Mucosa of descending colon (tissue), 3 donors: ENCODE results near the gene IQCE. TPM values are rescaled to one million over a fixed set of nuclear protein-coding genes. Genes with fewer than 3 reads are reported as not detected.

Experiments used
- ATAC-seq: fragments of 200-7000 bp; cut with Tn5 transposase; one replicate; pipeline ENCODE4 v1.9.1; 2020; ENCODE audit warnings: mild to moderate bottlenecking, moderate library complexity
- DNase-seq, 3 donors: peaks; one replicate each; pipeline ENCODE4 v3.0.0-alpha.2; 2020
- H3K36me3 ChIP-seq: fragments of 200-600 bp; one replicate; pipeline ENCODE4 v1.8.0; 2021; ENCODE audit warnings: low read depth, mild to moderate bottlenecking
- H3K4me1 ChIP-seq: fragments of 200-600 bp; one replicate; pipeline ENCODE4 v1.8.0; 2021; ENCODE audit warnings: low read depth, mild to moderate bottlenecking
- H3K4me3 ChIP-seq: fragments of 200-600 bp; one replicate; pipeline ENCODE4 v1.8.0; 2021; ENCODE audit warnings: mild to moderate bottlenecking
- H3K9me3 ChIP-seq: fragments of 200-600 bp; one replicate; pipeline ENCODE4 v1.8.0; 2021; ENCODE audit warnings: mild to moderate bottlenecking
- intact Hi-C, 2 donors: fragments of 100-400 bp; cut with DNase I in 1 of 2; cut with micrococcal nuclease in 1 of 2; formaldehyde crosslinking; loops; one replicate each; pipeline versions ENCODE4 v1.11.0 to v1.11.1; 2022; cut with DNase I, micrococcal nuclease
- total RNA-seq, 3 donors: library from RNA; stranded (reverse); fragmentation: NEBNext Ultra II Directional in 2 of 3; extraction: Animal tissue kit (Norgen Biotek cat#: 25700) in 2 of 3; gene quantifications; one replicate each; pipeline versions ENCODE4 v1.2.1 to v1.2.4, GENCODE V29; 2021 to 2023
- TF ChIP-seq, protein P1 (sequence below): fragments of 200-600 bp; IDR thresholded peaks from one replicate; pipeline ENCODE4 v1.8.0; 2022; ENCODE audit warnings: antibody characterized with exemption, mild to moderate bottlenecking
- donor health status: DM: no; HTN: no; CAD: no; lungs with moderate emphysema.
- donor health status: DM: no; HTN: no; CAD: no.
- donor health status: DM: no; HTN: yes; CAD: no.

The IQCE gene
- total RNA-seq, 3 donors from 2014 or later = 27.9 to 41.2 (median 35.9) TPM

DNA sequence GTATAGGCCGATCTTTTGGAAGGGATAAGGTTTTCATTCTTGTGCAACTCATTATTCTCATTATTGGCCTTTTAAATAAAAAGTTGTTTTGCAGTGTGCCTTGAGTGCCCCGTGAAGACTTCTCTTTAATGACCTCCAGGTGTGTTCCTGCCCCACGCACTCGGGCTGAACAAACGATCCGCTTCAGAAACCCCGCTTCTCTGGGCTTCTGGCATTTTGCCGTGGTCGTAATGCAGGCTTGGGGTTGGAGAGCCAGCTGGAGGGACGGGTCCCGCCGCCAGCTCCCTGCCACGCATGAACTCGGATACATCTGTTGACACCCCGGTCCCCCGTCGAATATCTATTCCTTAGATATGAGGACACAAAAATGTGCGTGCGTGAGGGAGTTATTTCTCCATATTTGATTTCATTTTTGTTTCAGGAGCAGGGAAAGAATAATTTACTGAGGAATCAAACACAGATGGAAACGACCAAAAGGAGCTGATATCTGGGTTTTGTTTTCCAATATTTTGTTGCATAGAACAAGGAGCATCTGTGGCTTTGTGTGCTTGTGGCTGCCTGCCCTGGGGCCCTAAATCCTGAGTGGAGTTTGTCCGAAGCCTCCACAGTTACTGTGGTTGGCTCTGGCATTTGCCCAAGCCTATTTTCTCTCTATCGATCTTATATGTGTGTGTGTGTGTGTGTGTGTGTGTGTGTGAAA lies 56.0 kb downstream of the IQCE start:
- ATAC-seq = no peak
- TF ChIP-seq, protein P1, sequence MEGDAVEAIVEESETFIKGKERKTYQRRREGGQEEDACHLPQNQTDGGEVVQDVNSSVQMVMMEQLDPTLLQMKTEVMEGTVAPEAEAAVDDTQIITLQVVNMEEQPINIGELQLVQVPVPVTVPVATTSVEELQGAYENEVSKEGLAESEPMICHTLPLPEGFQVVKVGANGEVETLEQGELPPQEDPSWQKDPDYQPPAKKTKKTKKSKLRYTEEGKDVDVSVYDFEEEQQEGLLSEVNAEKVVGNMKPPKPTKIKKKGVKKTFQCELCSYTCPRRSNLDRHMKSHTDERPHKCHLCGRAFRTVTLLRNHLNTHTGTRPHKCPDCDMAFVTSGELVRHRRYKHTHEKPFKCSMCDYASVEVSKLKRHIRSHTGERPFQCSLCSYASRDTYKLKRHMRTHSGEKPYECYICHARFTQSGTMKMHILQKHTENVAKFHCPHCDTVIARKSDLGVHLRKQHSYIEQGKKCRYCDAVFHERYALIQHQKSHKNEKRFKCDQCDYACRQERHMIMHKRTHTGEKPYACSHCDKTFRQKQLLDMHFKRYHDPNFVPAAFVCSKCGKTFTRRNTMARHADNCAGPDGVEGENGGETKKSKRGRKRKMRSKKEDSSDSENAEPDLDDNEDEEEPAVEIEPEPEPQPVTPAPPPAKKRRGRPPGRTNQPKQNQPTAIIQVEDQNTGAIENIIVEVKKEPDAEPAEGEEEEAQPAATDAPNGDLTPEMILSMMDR = no peak
- intact Hi-C loops = no loop called here
- H3K9me3 ChIP-seq = no peaks in the 10 kb centered on the region
- no peaks in the 10 kb centered on the region for H3K36me3 ChIP-seq
- H3K4me3 ChIP-seq = no peak overlapping the region
- DNase-seq = no peak
- peaks cover 5% of the 10 kb centered on the region for H3K4me1 ChIP-seq

DNA sequence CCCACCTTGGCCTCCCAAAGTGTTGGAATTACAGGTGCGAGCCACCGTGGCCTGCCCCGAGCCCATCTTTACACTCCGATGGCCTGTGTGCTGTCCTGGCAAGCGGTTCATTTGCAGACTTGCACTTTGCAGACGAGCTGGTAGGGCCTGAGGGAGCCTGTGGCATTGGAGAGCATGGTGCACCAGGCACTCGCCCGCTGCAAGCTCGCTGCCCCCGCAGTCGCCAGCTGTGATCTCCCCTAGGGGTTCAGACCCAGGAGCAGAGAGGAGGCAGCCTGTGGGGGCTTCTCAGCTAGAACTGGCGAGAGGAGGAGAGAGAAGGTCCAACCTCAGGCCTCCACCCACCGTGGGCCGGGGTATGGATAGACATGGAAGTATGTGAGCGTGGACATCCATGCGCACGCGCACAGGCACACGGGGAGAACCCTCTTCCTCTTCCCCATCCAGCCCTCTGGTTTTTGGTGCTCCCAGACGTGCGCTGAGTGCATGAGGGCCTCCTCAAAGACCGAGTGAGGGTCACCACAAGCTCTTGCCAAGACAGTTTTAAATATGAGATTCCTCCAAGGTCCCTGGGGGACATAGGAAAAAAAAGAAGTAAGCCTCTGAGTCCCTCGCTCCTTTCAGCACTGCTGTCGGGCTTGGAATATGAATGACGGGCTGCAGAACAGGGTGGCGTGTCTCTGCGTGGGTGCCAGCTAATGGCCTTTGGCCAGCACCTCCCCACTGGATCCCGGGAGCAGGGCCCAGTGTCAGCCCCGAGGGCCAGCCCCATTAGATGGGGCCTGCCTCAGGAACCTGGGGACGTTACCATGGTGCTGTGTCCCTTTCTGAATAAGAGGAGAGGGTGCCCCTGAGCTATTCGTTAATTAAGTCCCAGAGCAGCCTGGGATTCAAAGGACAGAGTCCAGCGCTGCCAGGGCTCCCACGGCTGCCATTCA lies 57.9 kb downstream of the IQCE start:
- intact Hi-C loops = no loop called here
- H3K4me3 ChIP-seq = no peak overlapping the region
- DNase-seq = no peak
- ATAC-seq = no peak
- H3K9me3 ChIP-seq = no peaks in the 10 kb centered on the region
- TF ChIP-seq, protein P1 = no peak
- no peaks in the 10 kb centered on the region for H3K36me3 ChIP-seq
- peaks cover 13% of the 10 kb centered on the region for H3K4me1 ChIP-seq

DNA sequence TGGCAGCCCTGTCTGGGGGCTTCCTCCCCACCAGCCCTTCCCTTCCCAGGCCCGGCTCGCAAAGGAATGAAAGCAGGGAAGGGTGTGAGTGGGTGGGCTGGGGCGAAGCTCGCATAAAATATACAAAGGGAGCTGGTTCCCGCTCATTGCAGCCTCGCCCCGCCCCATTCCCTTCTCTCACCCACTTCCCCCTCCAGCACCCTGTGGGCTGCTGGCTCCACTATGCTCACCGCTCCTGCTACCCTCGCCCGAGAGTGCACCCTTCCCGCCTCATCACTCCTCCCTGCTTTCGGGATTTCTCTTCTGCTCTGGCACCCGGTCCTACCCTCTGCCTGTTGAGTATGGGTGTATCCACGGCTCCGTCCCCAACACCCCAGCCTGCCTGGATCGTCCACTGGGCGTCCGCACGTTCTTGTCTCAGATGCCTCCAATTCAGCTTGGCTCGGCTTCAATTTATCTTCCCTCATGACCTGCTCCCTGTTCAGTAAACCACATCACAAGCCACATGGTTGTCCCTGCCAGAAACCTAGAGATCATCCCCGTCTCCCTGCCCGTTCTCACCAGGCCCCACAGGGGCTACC lies 58.6 kb downstream of the IQCE start:
- TF ChIP-seq, protein P1 = no peak
- no peaks in the 10 kb centered on the region for H3K9me3 ChIP-seq
- ATAC-seq = peak; percentile 8
- no peak overlapping the region for H3K4me3 ChIP-seq
- no peaks in the 10 kb centered on the region for H3K36me3 ChIP-seq
- DNase-seq = no peak
- intact Hi-C loops = no loop called here
- peaks cover 15% of the 10 kb centered on the region for H3K4me1 ChIP-seq

DNA sequence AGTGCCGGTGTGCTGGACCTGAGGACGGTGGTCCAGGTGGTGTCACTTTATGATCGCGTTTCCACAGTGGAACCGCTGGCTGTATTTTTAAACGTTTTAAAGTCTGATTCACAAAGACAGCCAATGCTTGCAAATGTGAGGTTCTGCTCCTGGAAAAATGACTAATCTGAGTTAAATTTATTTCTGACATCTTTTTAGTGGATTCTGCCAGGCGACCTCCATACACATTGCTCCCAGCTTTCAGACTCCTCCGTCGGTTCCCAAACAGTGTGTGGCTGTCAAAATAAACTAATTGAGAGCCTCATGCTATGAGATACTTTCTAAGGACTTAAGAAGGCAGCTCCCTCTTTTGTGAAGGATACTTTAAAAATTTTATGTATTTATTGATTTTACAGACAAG lies 60.3 kb downstream of the IQCE start:
- TF ChIP-seq, protein P1 = no peak
- H3K4me1 ChIP-seq = peaks cover 28% of the 10 kb centered on the region
- intact Hi-C loops = no loop called here
- no peak overlapping the region for H3K4me3 ChIP-seq
- H3K36me3 ChIP-seq = no peaks in the 10 kb centered on the region
- ATAC-seq (no peak), DNase-seq (no peak)
- H3K9me3 ChIP-seq = no peaks in the 10 kb centered on the region

DNA sequence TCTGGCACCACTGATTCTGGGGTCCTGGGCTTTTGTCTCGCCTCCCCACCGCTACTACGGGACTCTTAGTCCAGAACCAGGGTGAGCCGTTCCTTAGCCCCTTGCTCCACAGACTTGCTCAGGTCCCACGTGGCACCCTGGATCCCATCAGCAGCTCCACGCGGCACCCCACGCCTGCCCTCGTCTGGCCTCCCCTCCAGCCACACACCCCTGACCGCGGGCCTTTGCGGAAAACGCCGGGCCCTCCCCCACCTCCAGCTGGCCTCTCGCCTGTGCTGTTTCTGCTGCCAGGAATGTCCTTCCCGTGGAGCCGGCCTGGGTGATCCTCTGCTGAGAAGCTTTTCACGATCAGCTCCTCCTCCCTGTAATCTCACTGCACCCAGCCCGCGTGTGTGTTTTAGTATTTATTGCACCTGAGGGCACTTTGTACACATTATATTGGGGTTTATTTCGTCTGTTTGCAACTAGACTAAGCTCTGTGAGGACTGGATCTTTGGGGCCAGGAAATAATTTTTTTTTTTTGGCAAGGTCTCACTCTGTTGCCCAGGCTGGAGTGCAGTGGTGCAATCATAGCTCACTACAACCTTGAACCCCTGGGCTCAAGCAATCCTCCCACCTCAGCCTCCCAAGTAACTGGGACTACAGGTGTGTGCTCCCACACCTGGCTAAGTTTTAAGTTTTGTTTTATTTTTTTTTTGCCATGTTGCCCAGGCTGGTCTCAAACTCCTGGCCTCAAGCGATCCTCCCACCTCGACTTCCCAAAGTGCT lies 62.5 kb downstream of the IQCE start:
- ATAC-seq (peak; percentile 30), DNase-seq (peak; percentile 55 to 66 (median 62))
- no peaks in the 10 kb centered on the region for H3K36me3 ChIP-seq
- no peaks in the 10 kb centered on the region for H3K9me3 ChIP-seq
- intact Hi-C loops = no loop called here
- H3K4me1 ChIP-seq = peaks cover 29% of the 10 kb centered on the region
- no peak overlapping the region for H3K4me3 ChIP-seq
- TF ChIP-seq, protein P1 = no peak
